Mesendoderm (in vitro differentiated cells): ENCODE data around the gene FBLN1.
"Not testable (repeated sequence)": the region's sequence is repeated elsewhere in the genome, so short reads cannot be mapped to it uniquely, and the experiment has no call there.

ENCODE experiments used
- DNase-seq: peaks from one replicate; pipeline ENCODE4 v3.0.0; 2013
- H2AK5ac ChIP-seq: 2 replicates; pipeline ENCODE4 v1.6.1; 2013; ENCODE audit warnings: low read length, inconsistent platforms
- H2BK120ac ChIP-seq: 2 replicates; pipeline ENCODE4 v1.6.1; 2013; ENCODE audit warnings: low read depth, mild to moderate bottlenecking, low read length, moderate library complexity, mixed read lengths
- H2BK15ac ChIP-seq: replicated peaks from 2 replicates; pipeline ENCODE4 v1.6.1; 2013; ENCODE audit warnings: low read depth, mild to moderate bottlenecking, moderate library complexity
- H2BK5ac ChIP-seq: 2 replicates; pipeline ENCODE4 v1.6.1; 2013; ENCODE audit warnings: low read length, inconsistent platforms
- H3K18ac ChIP-seq: 2 replicates; pipeline ENCODE4 v1.6.1; 2013; ENCODE audit warnings: mild to moderate bottlenecking, low read length, mixed read lengths
- H3K23ac ChIP-seq: one replicate; pipeline ENCODE4 v1.6.1; 2013; ENCODE audit warnings: low read length
- H3K27ac ChIP-seq: 2 replicates; pipeline ENCODE4 v1.5.1; 2013; ENCODE audit warnings: low read depth, mild to moderate bottlenecking, inconsistent platforms, low read length, moderate library complexity
- H3K27me3 ChIP-seq: 2 replicates; pipeline ENCODE4 v1.6.1; 2013; ENCODE audit warnings: low read length, control low read depth, mild to moderate bottlenecking, inconsistent platforms; ENCODE audit not compliant: insufficient read depth, poor library complexity
- H3K36me3 ChIP-seq: 2 replicates; pipeline ENCODE4 v1.6.1; 2013; ENCODE audit warnings: low read length, inconsistent platforms; ENCODE audit not compliant: control insufficient read depth, insufficient read depth
- H3K4ac ChIP-seq: one replicate; pipeline ENCODE4 v1.6.1; 2013; ENCODE audit warnings: low read depth, mild to moderate bottlenecking, low read length, moderate library complexity
- H3K4me1 ChIP-seq: 2 replicates; pipeline ENCODE4 v1.6.1; 2013; ENCODE audit warnings: low read depth, low read length, inconsistent platforms; ENCODE audit not compliant: control insufficient read depth
- H3K4me2 ChIP-seq: 2 replicates; pipeline ENCODE4 v1.6.1; 2013; ENCODE audit warnings: low read length
- H3K4me3 ChIP-seq: 2 replicates; pipeline ENCODE4 v1.5.1; 2013; ENCODE audit warnings: mild to moderate bottlenecking, low read length
- H3K56ac ChIP-seq: one replicate; pipeline ENCODE4 v1.6.1; 2013; ENCODE audit warnings: low read length
- H3K79me1 ChIP-seq: 2 replicates; pipeline ENCODE4 v1.6.1; 2013; ENCODE audit warnings: low read length, inconsistent platforms
- H3K79me2 ChIP-seq: 2 replicates; pipeline ENCODE4 v1.6.1; 2013; ENCODE audit warnings: mild to moderate bottlenecking, low read length; ENCODE audit not compliant: control insufficient read depth, insufficient read depth
- H3K9ac ChIP-seq: 2 replicates; pipeline ENCODE4 v1.6.1; 2013; ENCODE audit warnings: low read length, inconsistent platforms
- H4K5ac ChIP-seq: one replicate; pipeline ENCODE4 v1.6.1; 2013; ENCODE audit warnings: low read length
- H4K8ac ChIP-seq: one replicate; pipeline ENCODE4 v1.6.1; 2013; ENCODE audit warnings: low read depth, mild to moderate bottlenecking, control low read depth, low read length, moderate library complexity
- WGBS: extraction: QIAGEN DNeasy Blood & Tissue Kit; methylation state at CpG from one replicate; pipeline ENCODE4 v1.1.7; 2013; ENCODE audit warnings: low lambda C conversion rate, missing lambda C conversion rate; ENCODE audit not compliant: insufficient coverage; ENCODE audit errors: extremely low coverage; 5-methylcytosine and 5-hydroxymethylcytosine counted together

Gene FBLN1

DNA sequence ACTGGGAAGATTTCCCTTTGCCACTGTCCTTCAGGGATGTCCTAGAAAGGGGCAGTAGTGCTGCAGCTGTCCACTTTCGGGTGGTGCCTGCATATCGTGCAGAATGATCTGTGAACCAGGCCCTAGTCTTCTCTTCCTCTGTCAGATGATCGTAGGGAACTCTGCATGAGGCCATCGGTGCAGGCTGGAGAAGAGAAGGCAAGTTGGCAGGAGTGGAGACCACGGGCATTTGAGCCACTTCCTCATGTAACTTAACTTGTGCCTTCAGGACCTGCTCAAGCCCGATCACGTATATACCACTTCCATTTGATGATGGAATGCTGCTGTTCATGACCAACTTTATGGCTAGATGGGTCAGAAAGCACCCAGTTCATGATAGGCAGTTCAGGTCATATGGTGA, 55.2 kb downstream of the FBLN1 start:
- H3K4me1 ChIP-seq, H2BK15ac ChIP-seq, H3K56ac ChIP-seq, H3K79me1 ChIP-seq, H3K27me3 ChIP-seq, H3K36me3 ChIP-seq, H2BK120ac ChIP-seq, H3K4me2 ChIP-seq, H3K23ac ChIP-seq, H3K4ac ChIP-seq, H3K9ac ChIP-seq, H4K5ac ChIP-seq, H3K4me3 ChIP-seq, H3K27ac ChIP-seq, H3K18ac ChIP-seq, H3K79me2 ChIP-seq, DNase-seq, H2AK5ac ChIP-seq, H4K8ac ChIP-seq, H2BK5ac ChIP-seq: not testable (repeated sequence)
- WGBS = no CpG with 5 or more reads among the region's 7 CpGs

GRCh38 chr22:45560092-45560491, 57.4 kb downstream of the FBLN1 start:
- not testable (repeated sequence) for H3K4me1 ChIP-seq, H4K5ac ChIP-seq, H3K4me2 ChIP-seq, H3K18ac ChIP-seq, H3K4me3 ChIP-seq, H3K4ac ChIP-seq, H2BK5ac ChIP-seq, H3K9ac ChIP-seq, H4K8ac ChIP-seq, H3K56ac ChIP-seq, H3K23ac ChIP-seq, H2BK120ac ChIP-seq, H3K27ac ChIP-seq, H3K27me3 ChIP-seq, H3K79me2 ChIP-seq, H3K79me1 ChIP-seq, H2AK5ac ChIP-seq, H2BK15ac ChIP-seq, H3K36me3 ChIP-seq
- WGBS = no CpG with 5 or more reads among the region's 3 CpGs
- DNase-seq = peak; percentile 28

- not testable (repeated sequence) for H2BK15ac ChIP-seq, H4K5ac ChIP-seq, H3K4me3 ChIP-seq, H3K4ac ChIP-seq, H3K79me1 ChIP-seq, H3K23ac ChIP-seq, H3K27me3 ChIP-seq, DNase-seq, H3K56ac ChIP-seq, H3K9ac ChIP-seq, H2BK120ac ChIP-seq, H3K4me1 ChIP-seq, H3K79me2 ChIP-seq, H4K8ac ChIP-seq, H3K18ac ChIP-seq, H2AK5ac ChIP-seq, H3K4me2 ChIP-seq, H3K27ac ChIP-seq, H2BK5ac ChIP-seq, H3K36me3 ChIP-seq
- no CpG with 5 or more reads among the region's 4 CpGs for WGBS
These were observed 58.1 kb downstream of the FBLN1 start for GRCh38 chr22:45560761-45561160.

DNA sequence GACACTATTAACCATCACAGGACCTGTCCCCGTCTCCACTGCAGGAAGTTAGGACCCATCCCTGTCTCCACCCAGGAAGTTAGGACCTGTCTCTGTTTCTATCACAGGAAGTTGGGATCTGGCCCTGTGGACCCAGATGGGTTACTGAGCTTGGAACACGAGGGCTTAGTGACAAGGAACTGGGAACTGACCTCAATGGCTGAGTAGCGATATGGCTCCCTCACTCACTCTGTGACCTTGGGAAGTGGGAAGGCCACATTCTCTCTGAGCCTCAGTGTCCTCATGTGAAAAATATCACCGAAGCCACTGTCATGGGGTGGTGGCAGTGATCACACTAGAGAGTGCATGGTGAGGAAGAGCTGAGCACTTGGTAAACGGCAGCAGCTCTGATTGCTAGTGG, 59.4 kb downstream of the FBLN1 start:
- H3K79me1 ChIP-seq = no peaks in the 10 kb centered on the region
- H4K5ac ChIP-seq = no peak overlapping the region
- no peak overlapping the region for H2BK120ac ChIP-seq
- H3K23ac ChIP-seq = no peak overlapping the region
- no peak overlapping the region for H2AK5ac ChIP-seq
- DNase-seq = no peak
- H3K9ac ChIP-seq = no peak overlapping the region
- H3K79me2 ChIP-seq = no peaks in the 10 kb centered on the region
- WGBS = no CpG with 5 or more reads among the region's 5 CpGs
- no peak overlapping the region for H4K8ac ChIP-seq
- H3K27me3 ChIP-seq = no peaks in the 10 kb centered on the region
- H3K56ac ChIP-seq = no peak overlapping the region
- no peak overlapping the region for H2BK5ac ChIP-seq
- no peak overlapping the region for H3K27ac ChIP-seq
- H3K18ac ChIP-seq = no peak overlapping the region
- H3K4me1 ChIP-seq = no peaks in the 10 kb centered on the region
- H3K36me3 ChIP-seq = peaks cover 2% of the 10 kb centered on the region
- no peak overlapping the region for H3K4ac ChIP-seq
- H3K4me2 ChIP-seq = no peak overlapping the region
- no peak overlapping the region for H2BK15ac ChIP-seq
- H3K4me3 ChIP-seq = no peak overlapping the region

DNA sequence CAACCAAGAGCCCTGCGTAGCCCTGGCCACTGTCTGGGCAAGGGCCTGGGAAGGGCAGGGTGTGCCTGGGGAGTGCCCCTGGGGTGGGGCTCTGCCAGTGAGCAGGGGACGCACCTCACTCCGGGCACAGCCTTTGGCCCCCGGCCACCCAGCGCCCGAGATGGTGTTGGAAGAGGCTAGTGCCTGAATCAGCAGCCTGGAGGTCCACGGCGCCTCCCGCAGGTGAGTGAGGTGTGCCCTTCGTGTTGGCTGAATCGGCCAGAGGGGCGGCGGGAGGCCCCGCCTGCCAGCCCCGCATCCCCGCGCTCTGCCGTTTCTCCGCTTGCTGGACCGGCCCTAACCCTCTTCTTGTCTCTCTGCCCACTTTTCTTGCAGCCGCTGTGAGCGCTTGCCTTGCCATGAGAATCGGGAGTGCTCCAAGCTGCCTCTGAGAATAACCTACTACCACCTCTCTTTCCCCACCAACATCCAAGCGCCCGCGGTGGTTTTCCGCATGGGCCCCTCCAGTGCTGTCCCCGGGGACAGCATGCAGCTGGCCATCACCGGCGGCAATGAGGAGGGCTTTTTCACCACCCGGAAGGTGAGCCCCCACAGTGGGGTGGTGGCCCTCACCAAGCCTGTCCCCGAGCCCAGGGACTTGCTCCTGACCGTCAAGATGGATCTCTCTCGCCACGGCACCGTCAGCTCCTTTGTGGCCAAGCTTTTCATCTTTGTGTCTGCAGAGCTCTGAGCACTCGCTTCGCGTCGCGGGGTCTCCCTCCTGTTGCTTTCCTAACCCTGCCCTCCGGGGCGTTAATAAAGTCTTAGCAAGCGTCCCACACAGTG, 60.1 kb downstream of the FBLN1 start:
- no peak overlapping the region for H4K5ac ChIP-seq
- no peak overlapping the region for H3K56ac ChIP-seq
- no peak overlapping the region for H2BK5ac ChIP-seq
- H3K9ac ChIP-seq = no peak overlapping the region
- WGBS = no CpG with 5 or more reads among the region's 44 CpGs
- H3K27me3 ChIP-seq = no peaks in the 10 kb centered on the region
- no peaks in the 10 kb centered on the region for H3K79me1 ChIP-seq
- no peak for DNase-seq
- no peak overlapping the region for H3K23ac ChIP-seq
- peaks cover 2% of the 10 kb centered on the region for H3K36me3 ChIP-seq
- no peak overlapping the region for H4K8ac ChIP-seq
- no peak overlapping the region for H3K4me3 ChIP-seq
- no peaks in the 10 kb centered on the region for H3K4me1 ChIP-seq
- no peak overlapping the region for H3K18ac ChIP-seq
- no peak overlapping the region for H3K4me2 ChIP-seq
- no peak overlapping the region for H2AK5ac ChIP-seq
- no peak overlapping the region for H3K27ac ChIP-seq
- H2BK120ac ChIP-seq = no peak overlapping the region
- H2BK15ac ChIP-seq = no peak overlapping the region
- no peaks in the 10 kb centered on the region for H3K79me2 ChIP-seq
- no peak overlapping the region for H3K4ac ChIP-seq
